OCI-LY3 (cell line): Measurements from ENCODE around the gene ADAM33.

Experiments
- H2AFZ ChIP-seq: fragments of 200-600, 300-600 bp; shearing (Covaris generic); 2 replicates; pipeline ENCODE4 v1.6.0; 2014; ENCODE audit warnings: antibody characterized with exemption, low read depth, low read length
- H3K27ac ChIP-seq: fragments of 200-600, 300-600 bp; sonication (generic); 2 replicates; pipeline ENCODE4 v1.5.1; 2014; ENCODE audit warnings: mild to moderate bottlenecking, low read length, moderate library complexity, mixed read lengths
- H3K27me3 ChIP-seq: fragments of 200-600, 300-600 bp; sonication (generic); 2 replicates; pipeline ENCODE4 v1.6.1; 2014; ENCODE audit warnings: low read depth, low read length, mixed read lengths
- H3K36me3 ChIP-seq: fragments of 200-600, 300-600 bp; sonication (generic); replicated peaks from 2 replicates; pipeline ENCODE3; 2014; ENCODE audit warnings: low read depth, low read length, mixed read lengths
- H3K4me1 ChIP-seq: fragments of 300-600, 200-600 bp; sonication (generic); 2 replicates; pipeline ENCODE4 v1.6.1; 2014; ENCODE audit warnings: low read length, mixed read lengths
- H3K4me2 ChIP-seq: fragments of 200-600, 300-600 bp; sonication (generic); 2 replicates; pipeline ENCODE4 v1.6.1; 2014; ENCODE audit warnings: low read length, mixed read lengths
- H3K4me3 ChIP-seq: fragments of 300-600, 200-600 bp; sonication (generic); 2 replicates; pipeline ENCODE4 v1.5.1; 2014; ENCODE audit warnings: antibody characterized with exemption, mild to moderate bottlenecking, low read length, moderate library complexity
- H3K79me2 ChIP-seq: fragments of 300-600, 200-600 bp; shearing (Covaris generic); 2 replicates; pipeline ENCODE4 v1.6.1; 2014; ENCODE audit warnings: mild to moderate bottlenecking, low read length, mixed read lengths
- H3K9ac ChIP-seq: fragments of 300-600, 200-600 bp; shearing (Covaris generic); 2 replicates; pipeline ENCODE4 v1.6.0; 2014; ENCODE audit warnings: mild to moderate bottlenecking, low read length, moderate library complexity
- H3K9me3 ChIP-seq: fragments of 200-600, 300-600 bp; shearing (Covaris generic); 2 replicates; pipeline ENCODE4 v1.6.1; 2014; ENCODE audit warnings: low read length, mixed read lengths; ENCODE audit not compliant: insufficient read depth
- H4K20me1 ChIP-seq: fragments of 200-600, 300-600 bp; sonication (generic); 2 replicates; pipeline ENCODE4 v1.6.1; 2016; ENCODE audit warnings: low read length, mixed read lengths; ENCODE audit not compliant: insufficient read depth
- CTCF ChIP-seq: fragments of 200-600, 300-600 bp; sonication (generic); IDR thresholded peaks from 2 replicates; pipeline ENCODE4 v1.5.1; 2014; ENCODE audit warnings: antibody characterized with exemption, low read length, low read depth
- EZH2phosphoT487 ChIP-seq: fragments of 200-600 bp; shearing (Covaris generic); IDR thresholded peaks from 2 replicates; pipeline ENCODE4 v1.6.1; 2018; ENCODE audit warnings: antibody characterized with exemption, mixed run types, low read depth

Gene ADAM33

GRCh38 chr20:3651204-3651962, 30.4 kb downstream of the ADAM33 start:
- Histone ChIP-seq H3K4me1 (peaks cover 17% of the 10 kb centered on the region), H3K27me3 (no peaks in the 10 kb centered on the region), H3K27ac (no peak overlapping the region; the same call in 1 of the 2 replicates), H3K9me3 (no peaks in the 10 kb centered on the region), H3K9ac (no peak overlapping the region), H2AFZ (no peak overlapping the region), H4K20me1 (no peaks in the 10 kb centered on the region), H3K79me2 (no peaks in the 10 kb centered on the region), H3K36me3 (no peaks in the 10 kb centered on the region), H3K4me2 (peak overlapping the region; percentile 13; the same call in 1 of the 2 replicates), H3K4me3 (no peak overlapping the region)
- no peak for TF ChIP-seq EZH2phosphoT487
- TF ChIP-seq CTCF: no peak

GRCh38 chr20:3648951-3649350, 32.9 kb downstream of the ADAM33 start:
- TF ChIP-seq EZH2phosphoT487 (no peak), CTCF (no peak)
- H3K27me3 ChIP-seq: no peaks in the 10 kb centered on the region
- H3K27ac ChIP-seq: no peak overlapping the region
- H2AFZ ChIP-seq: no peak overlapping the region
- H3K36me3 ChIP-seq: peaks cover 5% of the 10 kb centered on the region
- no peak overlapping the region for H3K4me2 ChIP-seq
- H3K9me3 ChIP-seq: no peaks in the 10 kb centered on the region
- no peaks in the 10 kb centered on the region for H4K20me1 ChIP-seq
- H3K9ac ChIP-seq: no peak overlapping the region
- peaks cover 17% of the 10 kb centered on the region for H3K4me1 ChIP-seq
- H3K79me2 ChIP-seq: no peaks in the 10 kb centered on the region
- no peak overlapping the region for H3K4me3 ChIP-seq

GRCh38 chr20:3647473-3647872, 34.3 kb downstream of the ADAM33 start:
- Histone ChIP-seq H3K4me1 (peaks cover 17% of the 10 kb centered on the region), H3K27me3 (no peaks in the 10 kb centered on the region), H3K79me2 (no peaks in the 10 kb centered on the region), H3K36me3 (peaks cover 5% of the 10 kb centered on the region), H3K9me3 (no peaks in the 10 kb centered on the region), H3K27ac (no peak overlapping the region), H4K20me1 (no peaks in the 10 kb centered on the region), H3K4me2 (no peak overlapping the region), H3K4me3 (no peak overlapping the region), H3K9ac (no peak overlapping the region), H2AFZ (no peak overlapping the region)
- TF ChIP-seq CTCF (no peak), EZH2phosphoT487 (no peak)

GRCh38 chr20:3646651-3647050, 35.2 kb downstream of the ADAM33 start:
- Histone ChIP-seq H3K36me3 (peaks cover 5% of the 10 kb centered on the region), H4K20me1 (no peaks in the 10 kb centered on the region), H3K9ac (no peak overlapping the region), H3K4me1 (peaks cover 10% of the 10 kb centered on the region), H3K27ac (no peak overlapping the region), H2AFZ (no peak overlapping the region), H3K27me3 (no peaks in the 10 kb centered on the region), H3K79me2 (no peaks in the 10 kb centered on the region), H3K4me2 (no peak overlapping the region), H3K4me3 (no peak overlapping the region), H3K9me3 (no peaks in the 10 kb centered on the region)
- no peak for TF ChIP-seq EZH2phosphoT487
- no peak for TF ChIP-seq CTCF
